ENCODE results near the gene SSBP3. TPM values are rescaled to one million over a fixed set of nuclear protein-coding genes. Genes with fewer than 3 reads are reported as not detected.

SSBP3 gene
- total RNA-seq, 3 donors from 2014 or later (not counting 1 experiment from before 2014, with no cell fraction given), result 162 to 224 (median 164) TPM

GRCh38 chr1:54384918-54385726 lies 21.1 kb downstream of the SSBP3 start:
- H3K27me3 ChIP-seq (ENCODE audit: control insufficient read depth, insufficient read depth, low read length), result no peaks in the 10 kb centered on the region
- Mint-ChIP-seq H3K9me3 (no peaks in the 10 kb centered on the region), H3K36me3 (peaks cover 2% of the 10 kb centered on the region), H3K4me1 (peaks cover 77 to 84% of the 10 kb centered on the region in 2 donors), H3K4me3 (peak overlapping the region; percentile 2), H3K27me3 (ENCODE audit: low read depth in 2 of 2) (no peaks in the 10 kb centered on the region), H3K27ac (peak overlapping the region; percentile 27 to 77)
- H3K36me3 ChIP-seq (ENCODE audit: control insufficient read depth, insufficient read depth, low read length), result peaks cover 5% of the 10 kb centered on the region
- intact Hi-C loops (cut with micrococcal nuclease), result no loop called here
- H3K27ac ChIP-seq (ENCODE audit: low read length), result no peak overlapping the region
- ATAC-seq (no peak), DNase-seq (no peak)
- H3K4me1 ChIP-seq (ENCODE audit: control insufficient read depth, insufficient read depth, low read length), result peaks cover 34% of the 10 kb centered on the region
- WGBS (ENCODE audit: insufficient coverage), result 61% methylated on average over 7 of the region's 7 CpGs
- no peak for TF ChIP-seq CTCF (IDR thresholded peaks at IDR 0.05)
- H3K4me3 ChIP-seq (ENCODE audit: low read length), result no peak overlapping the region
- H3K9me3 ChIP-seq (ENCODE audit: control insufficient read depth, insufficient read depth, low read length), result no peaks in the 10 kb centered on the region

GRCh38 chr1:54384471-54384870 lies 21.7 kb downstream of the SSBP3 start:
- Histone ChIP-seq H3K27ac (ENCODE audit: low read length) (no peak overlapping the region), H3K27me3 (ENCODE audit: control insufficient read depth, insufficient read depth, low read length) (no peaks in the 10 kb centered on the region), H3K9me3 (ENCODE audit: control insufficient read depth, insufficient read depth, low read length) (no peaks in the 10 kb centered on the region), H3K4me3 (ENCODE audit: low read length) (no peak overlapping the region), H3K4me1 (ENCODE audit: control insufficient read depth, insufficient read depth, low read length) (peaks cover 40% of the 10 kb centered on the region), H3K36me3 (ENCODE audit: control insufficient read depth, insufficient read depth, low read length) (peaks cover 5% of the 10 kb centered on the region)
- Mint-ChIP-seq H3K9me3 (no peaks in the 10 kb centered on the region), H3K27ac (peak overlapping the region; percentile 27 to 77), H3K4me3 (no peak overlapping the region), H3K36me3 (no peaks in the 10 kb centered on the region), H3K27me3 (ENCODE audit: low read depth in 2 of 2) (no peaks in the 10 kb centered on the region), H3K4me1 (peaks cover 80 to 87% of the 10 kb centered on the region in 2 donors)
- 97% methylated on average over 2 of the region's 2 CpGs for WGBS (ENCODE audit: insufficient coverage)
- TF ChIP-seq CTCF (IDR thresholded peaks at IDR 0.05), result no peak
- intact Hi-C loops (cut with micrococcal nuclease), result no loop called here
- ATAC-seq (no peak), DNase-seq (no peak)

GRCh38 chr1:54381524-54381923 lies 24.7 kb downstream of the SSBP3 start:
- WGBS (ENCODE audit: insufficient coverage), result 54% methylated on average over 4 of the region's 4 CpGs

More at GRCh38 chr1:54381524-54381923, 24.7 kb downstream of the SSBP3 start:
- Mint-ChIP-seq H3K27me3 (ENCODE audit: low read depth in 2 of 2) (no peaks in the 10 kb centered on the region), H3K36me3 (no peaks in the 10 kb centered on the region), H3K4me1 (peaks cover 90% of the 10 kb centered on the region in 2 donors), H3K9me3 (no peaks in the 10 kb centered on the region), H3K4me3 (peak overlapping the region; percentile 76), H3K27ac (peak overlapping the region; percentile 64 to 74)
- H3K9me3 ChIP-seq (ENCODE audit: control insufficient read depth, insufficient read depth, low read length), result no peaks in the 10 kb centered on the region
- DNase-seq (no peak), ATAC-seq (no peak)
- H3K27ac ChIP-seq (ENCODE audit: low read length), result no peak overlapping the region
- H3K4me1 ChIP-seq (ENCODE audit: control insufficient read depth, insufficient read depth, low read length), result peaks cover 61% of the 10 kb centered on the region
- intact Hi-C loops (cut with micrococcal nuclease), result loop anchor here (2.0 kb wide), 1 partner anchor 25 kb away; the partner anchor contains the start of gene SSBP3
- no peak for TF ChIP-seq CTCF (IDR thresholded peaks at IDR 0.05)
- H3K4me3 ChIP-seq (ENCODE audit: low read length), result no peak overlapping the region
- H3K36me3 ChIP-seq (ENCODE audit: control insufficient read depth, insufficient read depth, low read length), result no peaks in the 10 kb centered on the region
- no peaks in the 10 kb centered on the region for H3K27me3 ChIP-seq (ENCODE audit: control insufficient read depth, insufficient read depth, low read length)

Measured in natural killer cell (primary cell).